ENCODE data around the gene CRISPLD2. TPM values are rescaled to one million over a fixed set of nuclear protein-coding genes. Genes with fewer than 3 reads are reported as not detected.
A peak's percentile ranks its signal among the peaks of the same experiment; 100 is the strongest.

Gene CRISPLD2
- total and polyA plus RNA-seq, 9 of the 15 experiments (the other 6 are each of a cell fraction or from before 2014, with no cell fraction given): 0.03 to 0.24 (median 0.04) TPM; not detected in 4

- TF ChIP-seq ZBTB40 (IDR thresholded peaks at IDR 0.05) (peak; percentile 41; the same call in 1 of the 2 replicates), ZBTB40 (CRISPR knock-in tag; IDR thresholded peaks at IDR 0.05) (no peak), NR2C1 (IDR thresholded peaks at IDR 0.05) (0 out of 2 replicates have a peak, but pooled peaks have one; percentile 8), NR2C1 (tag; IDR thresholded peaks at IDR 0.05) (peak; percentile 61; the same call in 1 of the 2 replicates), ELK1 (CRISPR knock-in tag; IDR thresholded peaks at IDR 0.05) (no peak), BCLAF1 (IDR thresholded peaks at IDR 0.05; ENCODE audit: borderline replicate concordance in 1 of 2, control insufficient read depth in 1 of 2, low read depth in 2 of 2, low read length in 1 of 2) (no peak), ZNF175 (CRISPR knock-in tag; IDR thresholded peaks at IDR 0.05; ENCODE audit: low read depth) (no peak), SRSF1 (IDR thresholded peaks at IDR 0.05; ENCODE audit: low read depth, low read length) (no peak), ZMIZ1 (IDR thresholded peaks at IDR 0.05; ENCODE audit: low read depth in 2 of 2, low read length in 2 of 2) (no peak)
Observed at GRCh38 chr16:84886497-84887090, 66.8 kb downstream of the CRISPLD2 start (continued).
